ENCODE measurements around the gene PORCN.

PORCN gene

DNA sequence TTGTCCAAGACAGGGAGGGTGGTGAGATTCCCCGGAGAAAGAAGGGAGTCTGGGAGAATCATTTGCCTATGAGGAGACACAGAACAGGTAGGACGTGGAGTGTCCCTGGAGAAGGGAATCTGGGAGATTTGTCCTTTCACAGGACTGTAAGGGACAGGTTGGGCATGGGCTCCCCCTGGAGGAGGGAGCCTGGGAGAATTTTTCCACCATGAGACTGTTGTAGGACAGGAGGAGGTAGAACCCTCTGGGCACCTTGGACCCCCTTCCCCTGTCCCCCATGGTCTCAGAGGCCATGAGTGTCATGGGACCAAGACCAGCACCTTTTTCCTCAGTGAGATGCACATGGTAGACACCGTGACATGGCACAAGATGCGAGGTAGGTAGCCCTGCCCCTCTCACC is 2.8 kb downstream of the PORCN start:
- TF ChIP-seq, protein P1, sequence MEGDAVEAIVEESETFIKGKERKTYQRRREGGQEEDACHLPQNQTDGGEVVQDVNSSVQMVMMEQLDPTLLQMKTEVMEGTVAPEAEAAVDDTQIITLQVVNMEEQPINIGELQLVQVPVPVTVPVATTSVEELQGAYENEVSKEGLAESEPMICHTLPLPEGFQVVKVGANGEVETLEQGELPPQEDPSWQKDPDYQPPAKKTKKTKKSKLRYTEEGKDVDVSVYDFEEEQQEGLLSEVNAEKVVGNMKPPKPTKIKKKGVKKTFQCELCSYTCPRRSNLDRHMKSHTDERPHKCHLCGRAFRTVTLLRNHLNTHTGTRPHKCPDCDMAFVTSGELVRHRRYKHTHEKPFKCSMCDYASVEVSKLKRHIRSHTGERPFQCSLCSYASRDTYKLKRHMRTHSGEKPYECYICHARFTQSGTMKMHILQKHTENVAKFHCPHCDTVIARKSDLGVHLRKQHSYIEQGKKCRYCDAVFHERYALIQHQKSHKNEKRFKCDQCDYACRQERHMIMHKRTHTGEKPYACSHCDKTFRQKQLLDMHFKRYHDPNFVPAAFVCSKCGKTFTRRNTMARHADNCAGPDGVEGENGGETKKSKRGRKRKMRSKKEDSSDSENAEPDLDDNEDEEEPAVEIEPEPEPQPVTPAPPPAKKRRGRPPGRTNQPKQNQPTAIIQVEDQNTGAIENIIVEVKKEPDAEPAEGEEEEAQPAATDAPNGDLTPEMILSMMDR (conservative IDR thresholded peaks at IDR 0.05) = peak; percentile 49
- H3K27ac ChIP-seq = no peak overlapping the region

DNA sequence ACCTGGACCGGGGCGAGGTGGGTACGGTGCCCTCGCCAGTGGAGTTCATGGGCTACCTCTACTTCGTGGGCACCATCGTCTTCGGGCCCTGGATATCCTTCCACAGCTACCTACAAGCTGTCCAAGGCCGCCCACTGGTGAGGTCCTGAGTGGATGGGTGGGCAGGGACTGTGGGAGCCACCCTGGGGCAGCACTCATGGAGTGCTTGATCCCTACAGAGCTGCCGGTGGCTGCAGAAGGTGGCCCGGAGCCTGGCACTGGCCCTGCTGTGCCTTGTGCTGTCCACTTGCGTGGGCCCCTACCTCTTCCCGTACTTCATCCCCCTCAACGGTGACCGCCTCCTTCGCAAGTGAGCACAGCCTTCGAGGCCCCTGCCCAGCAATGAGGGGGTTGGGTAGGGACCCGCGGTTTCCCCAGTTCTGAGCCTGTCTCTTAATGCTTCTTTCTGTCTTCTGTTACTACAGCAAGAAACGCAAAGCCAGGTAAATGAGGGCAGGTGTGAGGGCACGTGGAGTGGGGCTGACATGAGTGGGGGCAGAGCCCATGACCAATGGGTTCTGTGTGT is 3.7 kb downstream of the PORCN start:
- H3K27ac ChIP-seq = no peak overlapping the region
- TF ChIP-seq, protein P1 (conservative IDR thresholded peaks at IDR 0.05) = no peak

- no peak overlapping the region for H3K27ac ChIP-seq
- TF ChIP-seq, protein P1 (conservative IDR thresholded peaks at IDR 0.05) = no peak
Measured at GRCh38 chrX:48513670-48514069, 4.9 kb downstream of the PORCN start.

GRCh38 chrX:48514126-48514806 is 5.5 kb downstream of the PORCN start:
- H3K27ac ChIP-seq = no peak overlapping the region
- TF ChIP-seq, protein P1 (conservative IDR thresholded peaks at IDR 0.05) = no peak

GRCh38 chrX:48514868-48515460 is 6.2 kb downstream of the PORCN start:
- no peak overlapping the region for H3K27ac ChIP-seq
- TF ChIP-seq, protein P1 (conservative IDR thresholded peaks at IDR 0.05) = no peak

GRCh38 chrX:48515842-48516241 is 7.0 kb downstream of the PORCN start:
- TF ChIP-seq, protein P1 (conservative IDR thresholded peaks at IDR 0.05) = no peak
- H3K27ac ChIP-seq = no peak overlapping the region

DNA sequence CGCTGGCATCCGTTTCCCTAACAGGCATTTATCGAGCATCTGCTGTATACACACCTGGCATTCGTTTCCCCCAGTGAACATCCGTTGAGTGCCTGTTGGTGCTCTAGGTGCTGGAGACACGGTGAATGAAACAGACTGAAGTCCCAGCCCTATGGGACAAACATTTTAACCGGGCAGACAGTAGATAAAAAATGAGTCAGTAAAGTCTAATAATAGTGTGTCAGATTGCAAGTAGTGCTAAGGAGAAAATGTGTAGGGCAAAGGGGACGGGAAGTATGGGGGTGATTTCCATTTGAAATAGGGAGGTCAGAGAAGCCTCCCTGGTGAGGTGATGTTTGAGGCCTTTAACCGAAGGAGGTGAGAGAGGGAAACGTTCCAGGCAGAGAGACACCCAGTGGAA is 7.5 kb downstream of the PORCN start:
- no peak overlapping the region for H3K27ac ChIP-seq
- TF ChIP-seq, protein P1 (conservative IDR thresholded peaks at IDR 0.05) = no peak

Measured in VCaP (cell line).